Non-pigmented ciliary epithelial cell (primary cell): Measurements from ENCODE around the gene ITFG1.

Experiments
- DNase-seq: peaks from one replicate; pipeline ENCODE4 v3.0.0-alpha.2; 2010; ENCODE audit warnings: low read depth

ITFG1 gene

GRCh38 chr16:47460711-47461597 lies at the start of gene ITFG1, which contains the start of gene PHKB:
Gene ITFG1, minus strand, starts transcription at chr16:47461063. Its CDS starts 18 bp downstream, at chr16:47461045.
Gene PHKB, plus strand, starts transcription at chr16:47461331. Its CDS starts 20 bp downstream, at chr16:47461351.
- peak; percentile 60 for DNase-seq

- DNase-seq = no peak
Observed at GRCh38 chr16:47507701-47508100, 46.8 kb upstream of the ITFG1 start.

- no peak for DNase-seq
Observed at GRCh38 chr16:47506800-47507199, 45.9 kb upstream of the ITFG1 start.

GRCh38 chr16:47504599-47504998 lies 43.7 kb upstream of the ITFG1 start:
- no peak for DNase-seq

GRCh38 chr16:47503936-47504335 lies 43.1 kb upstream of the ITFG1 start:
- no peak for DNase-seq

- no peak for DNase-seq
Observed at GRCh38 chr16:47499700-47500264, 38.9 kb upstream of the ITFG1 start.

- DNase-seq = no peak
Observed at GRCh38 chr16:47499080-47499699, 38.3 kb upstream of the ITFG1 start.

GRCh38 chr16:47493381-47494337 lies 32.8 kb upstream of the ITFG1 start:
- no peak for DNase-seq

GRCh38 chr16:47492428-47493377 lies 31.8 kb upstream of the ITFG1 start:
- no peak for DNase-seq

- no peak for DNase-seq
Observed at GRCh38 chr16:47492036-47492427, 31.2 kb upstream of the ITFG1 start.

GRCh38 chr16:47490471-47490870 lies 29.6 kb upstream of the ITFG1 start:
- no peak for DNase-seq

GRCh38 chr16:47488051-47488450 lies 27.2 kb upstream of the ITFG1 start:
- no peak for DNase-seq

- no peak for DNase-seq
Observed at GRCh38 chr16:47486856-47487255, 26.0 kb upstream of the ITFG1 start.

GRCh38 chr16:47483616-47484015 lies 22.8 kb upstream of the ITFG1 start:
- no peak for DNase-seq

GRCh38 chr16:47481698-47482374 lies 21.0 kb upstream of the ITFG1 start:
- DNase-seq = no peak

GRCh38 chr16:47480410-47480809 lies 19.5 kb upstream of the ITFG1 start:
- no peak for DNase-seq

- no peak for DNase-seq
Observed at GRCh38 chr16:47477679-47478078, 16.8 kb upstream of the ITFG1 start.

- DNase-seq = no peak
Observed at GRCh38 chr16:47476654-47477345, 15.9 kb upstream of the ITFG1 start.

GRCh38 chr16:47475786-47476185 lies 14.9 kb upstream of the ITFG1 start:
- DNase-seq = no peak
